Osteoblast (primary cell): ENCODE measurements around the gene SERPINI1. TPM values are rescaled to one million over a fixed set of nuclear protein-coding genes. Genes with fewer than 3 reads are reported as not detected.

Source experiments
- DNase-seq: peaks from one replicate; pipeline ENCODE4 v3.0.0; 2011; ENCODE audit warnings: low spot score, mixed read lengths; ENCODE audit not compliant: insufficient read length; ENCODE audit errors: missing footprints
- H2AFZ ChIP-seq: 2 replicates; pipeline ENCODE4 v1.6.0; 2011; ENCODE audit warnings: mild to moderate bottlenecking, low read length
- H3K27ac ChIP-seq: 2 replicates; pipeline ENCODE4 v1.5.1; 2011; ENCODE audit warnings: mild to moderate bottlenecking, low read depth, low read length, moderate library complexity
- H3K27me3 ChIP-seq: 2 replicates; pipeline ENCODE4 v1.6.0; 2012; ENCODE audit warnings: mild to moderate bottlenecking, control low read depth, inconsistent platforms, low read length, moderate library complexity; ENCODE audit not compliant: insufficient read depth
- H3K36me3 ChIP-seq: 2 replicates; pipeline ENCODE4 v1.5.1; 2011; ENCODE audit warnings: mild to moderate bottlenecking, low read length, control low read depth, moderate library complexity; ENCODE audit not compliant: insufficient read depth
- H3K4me1 ChIP-seq: 2 replicates; pipeline ENCODE4 v1.5.1; 2011; ENCODE audit warnings: mild to moderate bottlenecking, low read length, control low read depth, moderate library complexity; ENCODE audit not compliant: insufficient read depth
- H3K4me2 ChIP-seq: 2 replicates; pipeline ENCODE4 v1.6.0; 2011; ENCODE audit warnings: mild to moderate bottlenecking, low read length; ENCODE audit not compliant: insufficient read depth
- H3K4me3 ChIP-seq: fragments of 200-600 bp; sonication (generic); 3 replicates; pipeline ENCODE4 v1.5.1; 2012; ENCODE audit warnings: mild to moderate bottlenecking, low read length, inconsistent platforms; ENCODE audit not compliant: insufficient read depth
- H3K79me2 ChIP-seq: 2 replicates; pipeline ENCODE4 v1.6.0; 2012; ENCODE audit warnings: mild to moderate bottlenecking, low read length, control low read depth, inconsistent platforms; ENCODE audit not compliant: insufficient read depth
- H3K9me3 ChIP-seq: 2 replicates; pipeline ENCODE4 v1.5.1; 2011; ENCODE audit warnings: low read depth, low read length, control low read depth
- H4K20me1 ChIP-seq: 2 replicates; pipeline ENCODE4 v1.6.0; 2012; ENCODE audit warnings: mild to moderate bottlenecking, low read length, control low read depth; ENCODE audit not compliant: insufficient read depth
- total RNA-seq: library from RNA; depleted of rRNA; stranded (reverse); fragments of >200 nt; gene quantifications from 2 replicates; pipeline ENCODE4 v1.2.3, GENCODE V29; 2012
- TF ChIP-seq, protein P1 (sequence below): IDR thresholded peaks from 2 replicates; pipeline ENCODE4 v1.5.1; 2011; ENCODE audit warnings: mild to moderate bottlenecking, low read depth, low read length, moderate library complexity; ENCODE audit errors: extremely low read depth

The SERPINI1 gene
- total RNA-seq, 1 donor: 1.4 TPM

DNA sequence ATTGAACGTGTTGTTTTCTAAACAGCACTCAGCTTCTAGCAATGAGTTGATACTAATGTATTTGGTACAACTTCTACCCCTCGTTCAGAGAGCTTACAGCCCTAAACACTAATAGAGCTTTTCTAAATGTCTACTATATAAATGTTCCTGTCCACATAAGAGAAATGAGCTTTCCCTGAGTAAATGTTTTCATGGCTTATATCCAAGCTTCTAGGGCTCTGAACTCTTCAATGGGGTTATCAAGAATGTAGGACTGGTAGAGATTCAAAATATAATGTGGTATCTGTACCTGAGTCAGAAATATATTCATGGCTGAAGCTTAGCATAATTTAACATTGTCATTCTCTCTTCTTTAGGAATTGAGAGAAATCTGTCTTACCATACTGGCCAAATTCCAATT lies 73.4 kb downstream of the SERPINI1 start:
- Histone ChIP-seq H3K36me3 (no peaks in the 10 kb centered on the region), H3K4me1 (peaks cover 21% of the 10 kb centered on the region), H3K27ac (no peak overlapping the region), H3K9me3 (no peaks in the 10 kb centered on the region), H3K79me2 (no peaks in the 10 kb centered on the region), H3K27me3 (no peaks in the 10 kb centered on the region), H2AFZ (no peak overlapping the region), H3K4me2 (no peak overlapping the region), H4K20me1 (no peaks in the 10 kb centered on the region), H3K4me3 (no peak overlapping the region)
- TF ChIP-seq, protein P1, sequence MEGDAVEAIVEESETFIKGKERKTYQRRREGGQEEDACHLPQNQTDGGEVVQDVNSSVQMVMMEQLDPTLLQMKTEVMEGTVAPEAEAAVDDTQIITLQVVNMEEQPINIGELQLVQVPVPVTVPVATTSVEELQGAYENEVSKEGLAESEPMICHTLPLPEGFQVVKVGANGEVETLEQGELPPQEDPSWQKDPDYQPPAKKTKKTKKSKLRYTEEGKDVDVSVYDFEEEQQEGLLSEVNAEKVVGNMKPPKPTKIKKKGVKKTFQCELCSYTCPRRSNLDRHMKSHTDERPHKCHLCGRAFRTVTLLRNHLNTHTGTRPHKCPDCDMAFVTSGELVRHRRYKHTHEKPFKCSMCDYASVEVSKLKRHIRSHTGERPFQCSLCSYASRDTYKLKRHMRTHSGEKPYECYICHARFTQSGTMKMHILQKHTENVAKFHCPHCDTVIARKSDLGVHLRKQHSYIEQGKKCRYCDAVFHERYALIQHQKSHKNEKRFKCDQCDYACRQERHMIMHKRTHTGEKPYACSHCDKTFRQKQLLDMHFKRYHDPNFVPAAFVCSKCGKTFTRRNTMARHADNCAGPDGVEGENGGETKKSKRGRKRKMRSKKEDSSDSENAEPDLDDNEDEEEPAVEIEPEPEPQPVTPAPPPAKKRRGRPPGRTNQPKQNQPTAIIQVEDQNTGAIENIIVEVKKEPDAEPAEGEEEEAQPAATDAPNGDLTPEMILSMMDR: no peak
- no peak for DNase-seq

GRCh38 chr3:167810236-167810635 lies 74.7 kb downstream of the SERPINI1 start:
- no peaks in the 10 kb centered on the region for H3K79me2 ChIP-seq
- no peak overlapping the region for H3K27ac ChIP-seq
- H3K36me3 ChIP-seq: no peaks in the 10 kb centered on the region
- no peak overlapping the region for H3K4me3 ChIP-seq
- no peak for DNase-seq
- H3K27me3 ChIP-seq: no peaks in the 10 kb centered on the region
- no peak overlapping the region for H2AFZ ChIP-seq
- TF ChIP-seq, protein P1: no peak
- H4K20me1 ChIP-seq: no peaks in the 10 kb centered on the region
- no peak overlapping the region for H3K4me2 ChIP-seq
- H3K9me3 ChIP-seq: no peaks in the 10 kb centered on the region
- H3K4me1 ChIP-seq: peaks cover 34% of the 10 kb centered on the region

DNA sequence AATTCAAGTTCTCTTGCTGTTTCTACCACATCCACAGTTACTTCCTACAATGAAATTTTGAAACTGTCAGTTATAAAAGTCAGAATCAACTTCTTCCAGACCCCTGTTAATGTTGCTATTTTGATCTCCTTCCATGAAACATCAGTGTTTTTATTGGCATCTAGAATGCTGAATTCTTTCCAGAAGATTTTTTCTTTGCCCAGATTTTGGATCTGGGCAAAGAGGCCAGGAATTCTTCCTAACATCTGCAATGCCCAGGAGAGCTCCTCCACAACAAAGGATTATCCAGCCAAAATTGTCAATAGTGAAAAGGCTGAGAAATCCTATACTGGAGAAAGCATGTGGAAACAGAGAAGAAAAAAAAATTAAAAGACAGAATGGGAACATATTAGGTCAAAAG lies 75.5 kb downstream of the SERPINI1 start:
- TF ChIP-seq, protein P1: no peak
- no peak overlapping the region for H3K27ac ChIP-seq
- no peak overlapping the region for H3K4me2 ChIP-seq
- DNase-seq: no peak
- no peaks in the 10 kb centered on the region for H3K9me3 ChIP-seq
- H2AFZ ChIP-seq: no peak overlapping the region
- H3K79me2 ChIP-seq: no peaks in the 10 kb centered on the region
- no peaks in the 10 kb centered on the region for H3K27me3 ChIP-seq
- H3K36me3 ChIP-seq: no peaks in the 10 kb centered on the region
- no peak overlapping the region for H3K4me3 ChIP-seq
- no peaks in the 10 kb centered on the region for H4K20me1 ChIP-seq
- peaks cover 34% of the 10 kb centered on the region for H3K4me1 ChIP-seq

GRCh38 chr3:167813169-167814123 lies 77.9 kb downstream of the SERPINI1 start:
- TF ChIP-seq, protein P1: no peak
- Histone ChIP-seq H3K4me3 (no peak overlapping the region), H3K4me1 (peaks cover 34% of the 10 kb centered on the region), H3K79me2 (no peaks in the 10 kb centered on the region), H2AFZ (peak overlapping the region; percentile 1), H3K36me3 (no peaks in the 10 kb centered on the region), H4K20me1 (no peaks in the 10 kb centered on the region), H3K9me3 (no peaks in the 10 kb centered on the region), H3K27me3 (no peaks in the 10 kb centered on the region), H3K27ac (peak overlapping the region; percentile 24), H3K4me2 (peak overlapping the region; percentile 32)
- no peak for DNase-seq
